WTC11 (cell line): ENCODE measurements around the gene PNPO. TPM values are rescaled to one million over a fixed set of nuclear protein-coding genes. Genes with fewer than 3 reads are reported as not detected.

Experiments
- ATAC-seq: fragments of 200-7000 bp; cut with Tn5 transposase; 2 replicates; pipeline ENCODE4 v1.10.0; 2021; ENCODE audit warnings: mild to moderate bottlenecking, moderate library complexity
- CTCF ChIA-PET: fragments of 300-600 bp; sonication (Branson Sonifier 250); formaldehyde crosslinking; loops from one replicate; lab custom pipeline; 2021; ENCODE audit warnings: antibody characterized with exemption; lab: Charles Lee
- POLR2A ChIA-PET: fragments of 350-600 bp; sonication (Branson Sonifier 250); formaldehyde crosslinking; loops from one replicate; lab custom pipeline; 2021; ENCODE audit warnings: antibody characterized with exemption; lab: Charles Lee
- DNase-seq: peaks from one replicate; pipeline ENCODE4 v3.0.0; 2021; ENCODE audit warnings: low spot score
- H3K27ac Mint-ChIP-seq: 2 replicates; pipeline ENCODE4 v1.8.0; 2021; ENCODE audit warnings: mixed read lengths
- H3K27me3 Mint-ChIP-seq: 2 replicates; pipeline ENCODE4 v1.8.0; 2021; ENCODE audit warnings: low read depth, mild to moderate bottlenecking, moderate library complexity, mixed read lengths
- H3K36me3 Mint-ChIP-seq: 2 replicates; pipeline ENCODE4 v1.8.0; 2021; ENCODE audit warnings: mixed read lengths
- H3K4me1 Mint-ChIP-seq: 2 replicates; pipeline ENCODE4 v1.8.0; 2022; ENCODE audit warnings: mixed read lengths
- H3K4me3 Mint-ChIP-seq: 2 replicates; pipeline ENCODE4 v1.8.0; 2021; ENCODE audit warnings: mild to moderate bottlenecking, moderate library complexity, mixed read lengths
- H3K9me3 Mint-ChIP-seq: 2 replicates; pipeline ENCODE4 v1.8.0; 2021; ENCODE audit warnings: mixed read lengths
- ELF4 ChIP-seq: sonication (generic); formaldehyde crosslinking; IDR thresholded peaks from 2 replicates; pipeline ENCODE4 v1.8.1; 2022; ENCODE audit warnings: low read depth, mild to moderate bottlenecking, moderate library complexity, missing genetic modification reagents
- EMX1 ChIP-seq: fragments of 250-450 bp; sonication (Bioruptor Pico); IDR thresholded peaks from 2 replicates; pipeline ENCODE4 v1.8.0; 2021; ENCODE audit warnings: mild to moderate bottlenecking
- ETV6 ChIP-seq: sonication (generic); formaldehyde crosslinking; IDR thresholded peaks from 2 replicates; pipeline ENCODE4 v1.8.1; 2022; ENCODE audit warnings: mild to moderate bottlenecking, missing genetic modification reagents
- FOXK1 ChIP-seq: sonication (generic); formaldehyde crosslinking; IDR thresholded peaks from 2 replicates; pipeline ENCODE4 v1.8.0; 2022; ENCODE audit warnings: mild to moderate bottlenecking, moderate library complexity, missing genetic modification reagents
- GTF2I ChIP-seq: fragments of 250-450 bp; sonication (Bioruptor Pico); conservative IDR thresholded peaks from 2 replicates; pipeline ENCODE4 v1.4.0; 2021; ENCODE audit warnings: mild to moderate bottlenecking
- IRF2 ChIP-seq: sonication (generic); formaldehyde crosslinking; IDR thresholded peaks from 2 replicates; pipeline ENCODE4 v1.8.0; 2022; ENCODE audit warnings: low read depth, missing genetic modification reagents, borderline replicate concordance
- JUN ChIP-seq: sonication (generic); formaldehyde crosslinking; IDR thresholded peaks from 2 replicates; pipeline ENCODE4 v1.8.0; 2023; ENCODE audit warnings: mild to moderate bottlenecking, missing genetic modification reagents
- NFATC4 ChIP-seq: fragments of 250-450 bp; sonication (Bioruptor Pico); IDR thresholded peaks from 2 replicates; pipeline ENCODE4 v1.9.0; 2021; ENCODE audit warnings: mild to moderate bottlenecking
- NFYB ChIP-seq: sonication (generic); formaldehyde crosslinking; conservative IDR thresholded peaks from 2 replicates; pipeline ENCODE4 v1.8.0; 2022; ENCODE audit warnings: low read depth, missing genetic modification reagents
- SP1 ChIP-seq: sonication (generic); formaldehyde crosslinking; conservative IDR thresholded peaks from 2 replicates; pipeline ENCODE4 v1.8.1; 2022; ENCODE audit warnings: missing genetic modification reagents
- ZBTB21 ChIP-seq: sonication (generic); formaldehyde crosslinking; IDR thresholded peaks from 2 replicates; pipeline ENCODE4 v1.8.1; 2023; ENCODE audit warnings: mild to moderate bottlenecking, missing genetic modification reagents, borderline replicate concordance
- ZNF138 ChIP-seq: sonication (generic); formaldehyde crosslinking; conservative IDR thresholded peaks from 2 replicates; pipeline ENCODE4 v1.8.1; 2022; ENCODE audit warnings: mild to moderate bottlenecking, moderate library complexity, missing genetic modification reagents
- ZNF396 ChIP-seq: fragments of 250-450 bp; sonication (Bioruptor Pico); IDR thresholded peaks from 2 replicates; pipeline ENCODE4 v1.8.0; 2021; ENCODE audit warnings: mild to moderate bottlenecking, moderate library complexity, borderline replicate concordance
- total RNA-seq: library from RNA; stranded (reverse); gene quantifications from 3 replicates; pipeline ENCODE4 v1.2.3, GENCODE V29; 2021
- TF ChIP-seq, protein P1 (sequence below): sonication (generic); formaldehyde crosslinking; conservative IDR thresholded peaks from 2 replicates; pipeline ENCODE4 v1.8.1; 2023; ENCODE audit warnings: mild to moderate bottlenecking, low read depth, missing genetic modification reagents, moderate library complexity
- TF ChIP-seq, protein P2 (sequence below): sonication (generic); formaldehyde crosslinking; IDR thresholded peaks from 2 replicates; pipeline ENCODE4 v1.8.1; 2022; ENCODE audit warnings: mild to moderate bottlenecking, missing genetic modification reagents, moderate library complexity, borderline replicate concordance
- TF ChIP-seq, protein P3 (sequence below): sonication (generic); formaldehyde crosslinking; IDR thresholded peaks from 2 replicates; pipeline ENCODE4 v1.8.1; 2022; ENCODE audit warnings: low read depth, mild to moderate bottlenecking, moderate library complexity, missing genetic modification reagents, borderline replicate concordance
- TF ChIP-seq, protein P4 (sequence below): fragments of 250-450 bp; sonication (Bioruptor Pico); IDR thresholded peaks from 2 replicates; pipeline ENCODE4 v1.9.0; 2021; ENCODE audit warnings: mild to moderate bottlenecking
- TF ChIP-seq, protein P5 (sequence below): sonication (generic); formaldehyde crosslinking; IDR thresholded peaks from 2 replicates; pipeline ENCODE4 v1.8.1; 2022; ENCODE audit warnings: mild to moderate bottlenecking, moderate library complexity, missing genetic modification reagents
- TF ChIP-seq, protein P6 (sequence below): sonication (generic); formaldehyde crosslinking; IDR thresholded peaks from 2 replicates; pipeline ENCODE4 v1.8.1; 2023; ENCODE audit warnings: mild to moderate bottlenecking, missing genetic modification reagents, moderate library complexity
- TF ChIP-seq, protein P7 (sequence below): sonication (generic); formaldehyde crosslinking; IDR thresholded peaks from 2 replicates; pipeline ENCODE4 v1.8.1; 2023; ENCODE audit warnings: mild to moderate bottlenecking, missing genetic modification reagents, moderate library complexity

PNPO gene
- total RNA-seq, 1 experiment from 2014 or later, result 12.2 TPM

DNA sequence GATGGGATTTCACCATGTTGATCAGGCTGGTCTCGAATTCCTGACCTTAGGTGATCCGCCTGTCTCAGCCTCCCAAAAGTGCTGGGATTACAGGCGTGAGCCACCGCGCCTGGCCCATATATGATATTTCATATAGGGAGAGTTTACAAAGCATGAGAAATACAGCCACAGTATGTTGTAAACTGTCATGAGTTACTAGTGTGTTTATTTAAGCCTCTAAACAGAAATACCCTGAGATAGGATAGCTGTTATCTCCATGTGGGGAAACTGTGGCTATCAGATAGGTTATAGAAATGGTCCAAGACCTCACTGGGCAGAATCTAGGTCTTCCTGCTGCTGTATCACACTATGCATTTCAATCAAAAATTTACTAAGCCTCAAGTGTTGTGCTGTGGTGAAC is 27.5 kb downstream of the PNPO start:
- H3K9me3 Mint-ChIP-seq, result no peaks in the 10 kb centered on the region
- peaks cover 2% of the 10 kb centered on the region; the same call in 1 of the 2 replicates for H3K36me3 Mint-ChIP-seq
- H3K27ac Mint-ChIP-seq, result no peak overlapping the region
- ChIA-PET CTCF (interaction anchor here (0.8 to 5.4 kb wide), 6 partner anchors 14 to 128 kb away, joined by 6 to 119 read pairs (median 37); partner anchors contain the start of genes PNPO, PRR15L and SCRN2), POLR2A (no interaction called here)
- DNase-seq (no peak), ATAC-seq (no peak)
- H3K4me1 Mint-ChIP-seq, result peaks cover 14% of the 10 kb centered on the region
- TF ChIP-seq NFATC4 (CRISPR knock-in tag) (no peak), ZNF396 (no peak), ZBTB21 (no peak), ZNF138 (CRISPR knock-in tag) (no peak), FOXK1 (no peak)
- TF ChIP-seq, protein P1, sequence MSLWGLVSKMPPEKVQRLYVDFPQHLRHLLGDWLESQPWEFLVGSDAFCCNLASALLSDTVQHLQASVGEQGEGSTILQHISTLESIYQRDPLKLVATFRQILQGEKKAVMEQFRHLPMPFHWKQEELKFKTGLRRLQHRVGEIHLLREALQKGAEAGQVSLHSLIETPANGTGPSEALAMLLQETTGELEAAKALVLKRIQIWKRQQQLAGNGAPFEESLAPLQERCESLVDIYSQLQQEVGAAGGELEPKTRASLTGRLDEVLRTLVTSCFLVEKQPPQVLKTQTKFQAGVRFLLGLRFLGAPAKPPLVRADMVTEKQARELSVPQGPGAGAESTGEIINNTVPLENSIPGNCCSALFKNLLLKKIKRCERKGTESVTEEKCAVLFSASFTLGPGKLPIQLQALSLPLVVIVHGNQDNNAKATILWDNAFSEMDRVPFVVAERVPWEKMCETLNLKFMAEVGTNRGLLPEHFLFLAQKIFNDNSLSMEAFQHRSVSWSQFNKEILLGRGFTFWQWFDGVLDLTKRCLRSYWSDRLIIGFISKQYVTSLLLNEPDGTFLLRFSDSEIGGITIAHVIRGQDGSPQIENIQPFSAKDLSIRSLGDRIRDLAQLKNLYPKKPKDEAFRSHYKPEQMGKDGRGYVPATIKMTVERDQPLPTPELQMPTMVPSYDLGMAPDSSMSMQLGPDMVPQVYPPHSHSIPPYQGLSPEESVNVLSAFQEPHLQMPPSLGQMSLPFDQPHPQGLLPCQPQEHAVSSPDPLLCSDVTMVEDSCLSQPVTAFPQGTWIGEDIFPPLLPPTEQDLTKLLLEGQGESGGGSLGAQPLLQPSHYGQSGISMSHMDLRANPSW (CRISPR knock-in tag), result no peak
- TF ChIP-seq, protein P2, sequence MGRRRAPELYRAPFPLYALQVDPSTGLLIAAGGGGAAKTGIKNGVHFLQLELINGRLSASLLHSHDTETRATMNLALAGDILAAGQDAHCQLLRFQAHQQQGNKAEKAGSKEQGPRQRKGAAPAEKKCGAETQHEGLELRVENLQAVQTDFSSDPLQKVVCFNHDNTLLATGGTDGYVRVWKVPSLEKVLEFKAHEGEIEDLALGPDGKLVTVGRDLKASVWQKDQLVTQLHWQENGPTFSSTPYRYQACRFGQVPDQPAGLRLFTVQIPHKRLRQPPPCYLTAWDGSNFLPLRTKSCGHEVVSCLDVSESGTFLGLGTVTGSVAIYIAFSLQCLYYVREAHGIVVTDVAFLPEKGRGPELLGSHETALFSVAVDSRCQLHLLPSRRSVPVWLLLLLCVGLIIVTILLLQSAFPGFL, result no peak
- TF ChIP-seq, protein P3, sequence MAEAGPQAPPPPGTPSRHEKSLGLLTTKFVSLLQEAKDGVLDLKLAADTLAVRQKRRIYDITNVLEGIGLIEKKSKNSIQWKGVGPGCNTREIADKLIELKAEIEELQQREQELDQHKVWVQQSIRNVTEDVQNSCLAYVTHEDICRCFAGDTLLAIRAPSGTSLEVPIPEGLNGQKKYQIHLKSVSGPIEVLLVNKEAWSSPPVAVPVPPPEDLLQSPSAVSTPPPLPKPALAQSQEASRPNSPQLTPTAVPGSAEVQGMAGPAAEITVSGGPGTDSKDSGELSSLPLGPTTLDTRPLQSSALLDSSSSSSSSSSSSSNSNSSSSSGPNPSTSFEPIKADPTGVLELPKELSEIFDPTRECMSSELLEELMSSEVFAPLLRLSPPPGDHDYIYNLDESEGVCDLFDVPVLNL (CRISPR knock-in tag), result no peak
- TF ChIP-seq, protein P4, sequence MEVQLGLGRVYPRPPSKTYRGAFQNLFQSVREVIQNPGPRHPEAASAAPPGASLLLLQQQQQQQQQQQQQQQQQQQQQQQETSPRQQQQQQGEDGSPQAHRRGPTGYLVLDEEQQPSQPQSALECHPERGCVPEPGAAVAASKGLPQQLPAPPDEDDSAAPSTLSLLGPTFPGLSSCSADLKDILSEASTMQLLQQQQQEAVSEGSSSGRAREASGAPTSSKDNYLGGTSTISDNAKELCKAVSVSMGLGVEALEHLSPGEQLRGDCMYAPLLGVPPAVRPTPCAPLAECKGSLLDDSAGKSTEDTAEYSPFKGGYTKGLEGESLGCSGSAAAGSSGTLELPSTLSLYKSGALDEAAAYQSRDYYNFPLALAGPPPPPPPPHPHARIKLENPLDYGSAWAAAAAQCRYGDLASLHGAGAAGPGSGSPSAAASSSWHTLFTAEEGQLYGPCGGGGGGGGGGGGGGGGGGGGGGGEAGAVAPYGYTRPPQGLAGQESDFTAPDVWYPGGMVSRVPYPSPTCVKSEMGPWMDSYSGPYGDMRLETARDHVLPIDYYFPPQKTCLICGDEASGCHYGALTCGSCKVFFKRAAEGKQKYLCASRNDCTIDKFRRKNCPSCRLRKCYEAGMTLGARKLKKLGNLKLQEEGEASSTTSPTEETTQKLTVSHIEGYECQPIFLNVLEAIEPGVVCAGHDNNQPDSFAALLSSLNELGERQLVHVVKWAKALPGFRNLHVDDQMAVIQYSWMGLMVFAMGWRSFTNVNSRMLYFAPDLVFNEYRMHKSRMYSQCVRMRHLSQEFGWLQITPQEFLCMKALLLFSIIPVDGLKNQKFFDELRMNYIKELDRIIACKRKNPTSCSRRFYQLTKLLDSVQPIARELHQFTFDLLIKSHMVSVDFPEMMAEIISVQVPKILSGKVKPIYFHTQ, result no peak
- peaks cover 25% of the 10 kb centered on the region for H3K27me3 Mint-ChIP-seq
- H3K4me3 Mint-ChIP-seq, result no peak overlapping the region

DNA sequence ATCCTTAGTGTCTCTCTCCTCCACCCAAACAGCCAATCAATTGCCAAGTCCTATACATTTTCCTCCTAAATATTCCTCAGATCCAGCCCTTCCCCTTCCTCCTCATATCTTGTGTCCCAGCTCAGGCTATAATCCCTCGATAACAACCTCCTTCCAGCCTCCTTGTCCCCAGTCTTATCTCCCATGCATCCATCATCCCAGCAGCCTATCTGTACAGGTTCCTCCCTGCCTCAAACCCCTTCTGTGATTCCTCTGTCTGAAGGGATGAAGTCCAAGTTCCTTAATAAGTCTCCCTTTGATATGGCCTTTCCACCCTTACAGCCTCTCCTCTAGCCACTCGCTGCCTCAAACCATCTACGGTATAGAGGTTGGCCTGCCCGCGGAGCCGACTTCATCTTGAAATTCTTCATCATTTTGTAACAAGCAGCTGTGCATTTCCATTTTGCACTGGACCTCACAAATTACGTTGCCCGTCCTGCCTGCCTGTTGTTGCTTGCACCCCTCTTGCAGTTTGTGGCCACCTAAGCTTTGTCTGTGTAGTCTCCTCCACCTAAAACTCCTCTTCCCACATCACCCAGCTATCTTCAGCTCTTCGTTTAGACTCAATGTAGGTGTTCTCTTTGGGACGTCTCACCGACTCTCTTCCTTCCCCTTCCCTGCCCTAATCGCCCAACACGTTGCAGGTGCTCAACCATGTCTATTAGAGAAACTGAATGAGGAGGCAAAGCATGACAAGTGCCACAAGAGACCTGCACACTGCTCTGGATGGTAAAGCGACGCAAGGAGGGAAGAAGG is 28.8 kb downstream of the PNPO start:
- Mint-ChIP-seq H3K4me3 (peak overlapping the region; percentile 61), H3K27ac (peak overlapping the region; percentile 12; the same call in 1 of the 2 replicates), H3K9me3 (no peaks in the 10 kb centered on the region), H3K36me3 (peaks cover 12% of the 10 kb centered on the region), H3K4me1 (peaks cover 14% of the 10 kb centered on the region), H3K27me3 (peaks cover 23% of the 10 kb centered on the region)
- CTCF ChIA-PET, result interaction anchor here (0.6 to 5.4 kb wide), 51 partner anchors 8 to 1015 kb away, joined by 3 to 119 read pairs (median 7); partner anchors contain the start of genes LRRC46, MRPL10, NFE2L1 and OSBPL7
- POLR2A ChIA-PET, result interaction anchor here (0.8 to 2.0 kb wide), 7 partner anchors 13 to 139 kb away, joined by 3 to 10 read pairs (median 4); partner anchors contain the start of genes LRRC46, MRPL10, PNPO and PRR15L
- no peak for DNase-seq
- ATAC-seq, result no peak
- TF ChIP-seq, protein P5, sequence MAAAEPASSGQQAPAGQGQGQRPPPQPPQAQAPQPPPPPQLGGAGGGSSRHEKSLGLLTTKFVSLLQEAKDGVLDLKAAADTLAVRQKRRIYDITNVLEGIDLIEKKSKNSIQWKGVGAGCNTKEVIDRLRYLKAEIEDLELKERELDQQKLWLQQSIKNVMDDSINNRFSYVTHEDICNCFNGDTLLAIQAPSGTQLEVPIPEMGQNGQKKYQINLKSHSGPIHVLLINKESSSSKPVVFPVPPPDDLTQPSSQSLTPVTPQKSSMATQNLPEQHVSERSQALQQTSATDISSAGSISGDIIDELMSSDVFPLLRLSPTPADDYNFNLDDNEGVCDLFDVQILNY (CRISPR knock-in tag), result no peak
- TF ChIP-seq IRF2 (CRISPR knock-in tag) (no peak), ETV6 (no peak), GTF2I (CRISPR knock-in tag) (no peak), JUN (CRISPR knock-in tag) (no peak), NFYB (CRISPR knock-in tag) (no peak), EMX1 (CRISPR knock-in tag) (no peak), ELF4 (no peak), SP1 (CRISPR knock-in tag) (no peak)
- TF ChIP-seq, protein P6, sequence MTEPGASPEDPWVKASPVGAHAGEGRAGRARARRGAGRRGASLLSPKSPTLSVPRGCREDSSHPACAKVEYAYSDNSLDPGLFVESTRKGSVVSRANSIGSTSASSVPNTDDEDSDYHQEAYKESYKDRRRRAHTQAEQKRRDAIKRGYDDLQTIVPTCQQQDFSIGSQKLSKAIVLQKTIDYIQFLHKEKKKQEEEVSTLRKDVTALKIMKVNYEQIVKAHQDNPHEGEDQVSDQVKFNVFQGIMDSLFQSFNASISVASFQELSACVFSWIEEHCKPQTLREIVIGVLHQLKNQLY (CRISPR knock-in tag), result no peak
- TF ChIP-seq, protein P4, result no peak
- TF ChIP-seq, protein P7, sequence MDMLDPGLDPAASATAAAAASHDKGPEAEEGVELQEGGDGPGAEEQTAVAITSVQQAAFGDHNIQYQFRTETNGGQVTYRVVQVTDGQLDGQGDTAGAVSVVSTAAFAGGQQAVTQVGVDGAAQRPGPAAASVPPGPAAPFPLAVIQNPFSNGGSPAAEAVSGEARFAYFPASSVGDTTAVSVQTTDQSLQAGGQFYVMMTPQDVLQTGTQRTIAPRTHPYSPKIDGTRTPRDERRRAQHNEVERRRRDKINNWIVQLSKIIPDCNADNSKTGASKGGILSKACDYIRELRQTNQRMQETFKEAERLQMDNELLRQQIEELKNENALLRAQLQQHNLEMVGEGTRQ (CRISPR knock-in tag), result no peak
